DMS 273 treated with DMSO at 0.1 percent for 48 hours (cell line): ENCODE results near the gene NPAS3.

ENCODE experiments used
- DNase-seq: peaks from one replicate; lab custom pipeline; 2025; lab: John Stamatoyannopoulos, UW

NPAS3 gene

GRCh38 chr14:33381717-33382116 lies 443.0 kb downstream of the NPAS3 start:
- no peak for DNase-seq

GRCh38 chr14:33386140-33386539 lies 447.5 kb downstream of the NPAS3 start:
- no peak for DNase-seq

GRCh38 chr14:33386781-33387180 lies 448.1 kb downstream of the NPAS3 start:
- DNase-seq: no peak

- DNase-seq: no peak
Observed at GRCh38 chr14:33390335-33390734, 451.7 kb downstream of the NPAS3 start.

- DNase-seq: no peak
Observed at GRCh38 chr14:33393231-33393894, 454.7 kb downstream of the NPAS3 start.

GRCh38 chr14:33393895-33394368 lies 455.3 kb downstream of the NPAS3 start:
- no peak for DNase-seq

GRCh38 chr14:33401311-33401710 lies 462.6 kb downstream of the NPAS3 start:
- DNase-seq: no peak

- no peak for DNase-seq
Observed at GRCh38 chr14:33402604-33403003, 463.9 kb downstream of the NPAS3 start.

- DNase-seq: no peak
Observed at GRCh38 chr14:33404054-33404453, 465.4 kb downstream of the NPAS3 start.

GRCh38 chr14:33404964-33405574 lies 466.4 kb downstream of the NPAS3 start:
- DNase-seq: no peak

- DNase-seq: no peak
Observed at GRCh38 chr14:33406766-33407165, 468.1 kb downstream of the NPAS3 start.

- DNase-seq: no peak
Observed at GRCh38 chr14:33408291-33408690, 469.6 kb downstream of the NPAS3 start.

- DNase-seq: no peak
Observed at GRCh38 chr14:33412450-33412849, 473.8 kb downstream of the NPAS3 start.

GRCh38 chr14:33413381-33413780 lies 474.7 kb downstream of the NPAS3 start:
- no peak for DNase-seq

GRCh38 chr14:33414041-33414440 lies 475.4 kb downstream of the NPAS3 start:
- no peak for DNase-seq

GRCh38 chr14:33420051-33420627 lies 481.5 kb downstream of the NPAS3 start:
- DNase-seq: no peak

- DNase-seq: no peak
Observed at GRCh38 chr14:33430414-33431035, 491.8 kb downstream of the NPAS3 start.

- DNase-seq: no peak
Observed at GRCh38 chr14:33432407-33433023, 493.8 kb downstream of the NPAS3 start.

- DNase-seq: no peak
Observed at GRCh38 chr14:33433396-33433795, 494.7 kb downstream of the NPAS3 start.

GRCh38 chr14:33435911-33436689 lies 497.4 kb downstream of the NPAS3 start:
- no peak for DNase-seq

GRCh38 chr14:33441633-33442032 lies 503.0 kb downstream of the NPAS3 start:
- no peak for DNase-seq

GRCh38 chr14:33444136-33444535 lies 505.5 kb downstream of the NPAS3 start:
- DNase-seq: no peak
